Measurements from ENCODE around the gene TRPV4.
"Not testable (repeated sequence)": the region's sequence is repeated elsewhere in the genome, so short reads cannot be mapped to it uniquely, and the experiment has no call there.

TRPV4 gene

DNA sequence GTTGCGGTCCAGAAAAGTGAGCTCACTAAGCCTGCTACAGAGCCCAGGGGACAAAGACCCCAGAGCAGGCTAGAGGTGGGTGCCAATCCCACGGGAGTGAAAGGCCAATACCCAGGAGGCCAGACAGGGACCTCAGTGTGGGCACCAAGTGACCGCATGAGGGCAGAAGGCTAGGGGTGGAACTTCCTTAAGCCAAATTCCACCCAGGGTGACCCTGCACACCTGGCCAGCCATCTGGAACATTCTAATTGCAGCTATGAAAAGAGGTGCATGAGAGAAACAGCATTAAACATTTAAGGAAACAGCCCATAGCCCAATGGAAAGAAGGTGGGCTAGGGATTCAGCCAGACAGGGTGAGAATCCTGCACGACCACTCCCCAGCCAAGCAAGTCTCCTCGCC lies 27.8 kb upstream of the TRPV4 start:
- DNase-seq (ENCODE audit: low read depth), result no peak

GRCh38 chr12:109858764-109859163 lies 25.6 kb upstream of the TRPV4 start:
- no peak for DNase-seq (ENCODE audit: low read depth)

DNA sequence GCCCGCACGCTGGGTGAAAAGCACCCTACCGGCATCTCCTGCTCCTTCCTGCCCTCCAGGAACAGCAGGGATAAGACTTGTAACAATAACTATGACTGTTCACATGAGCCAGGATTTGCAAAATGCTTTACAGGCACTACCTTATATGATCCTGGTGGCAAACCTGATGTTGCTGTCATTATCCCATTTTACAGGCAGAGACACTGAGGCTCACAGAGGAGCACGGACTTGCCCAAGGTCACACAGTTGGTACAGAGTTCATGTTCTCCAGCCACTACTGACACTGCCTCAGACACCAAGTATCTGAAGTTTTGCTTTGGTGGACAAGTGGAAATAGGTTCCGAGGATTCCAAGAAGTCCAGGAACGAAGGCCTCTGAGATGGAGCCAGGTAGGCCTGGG lies 24.5 kb upstream of the TRPV4 start:
- no peak for DNase-seq (ENCODE audit: low read depth)

- DNase-seq (ENCODE audit: low read depth), result no peak
These were observed 22.2 kb upstream of the TRPV4 start for GRCh38 chr12:109855377-109855776.

DNA sequence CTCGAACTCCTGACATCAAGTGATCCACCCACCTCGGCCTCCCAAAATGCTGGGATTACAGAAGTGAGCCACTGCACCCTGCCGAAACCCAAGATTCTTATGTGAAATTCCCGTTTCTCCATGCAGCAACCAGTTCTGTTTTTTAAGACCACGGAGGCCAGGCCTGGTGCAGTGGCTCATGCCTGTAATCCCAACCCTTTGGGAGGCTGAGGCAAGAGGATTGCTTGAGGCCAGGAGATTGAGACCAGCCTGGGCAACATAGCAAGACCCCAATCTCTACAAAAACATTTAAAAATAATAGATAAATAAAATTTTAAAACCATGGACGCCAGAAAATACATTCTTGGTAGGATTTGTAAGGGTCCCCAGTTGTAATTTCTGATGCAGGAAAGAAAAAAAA lies 17.3 kb upstream of the TRPV4 start:
- not testable (repeated sequence) for DNase-seq (ENCODE audit: low read depth)

GRCh38 chr12:109847142-109847735 lies 14.0 kb upstream of the TRPV4 start:
- DNase-seq (ENCODE audit: low read depth), result no peak

DNA sequence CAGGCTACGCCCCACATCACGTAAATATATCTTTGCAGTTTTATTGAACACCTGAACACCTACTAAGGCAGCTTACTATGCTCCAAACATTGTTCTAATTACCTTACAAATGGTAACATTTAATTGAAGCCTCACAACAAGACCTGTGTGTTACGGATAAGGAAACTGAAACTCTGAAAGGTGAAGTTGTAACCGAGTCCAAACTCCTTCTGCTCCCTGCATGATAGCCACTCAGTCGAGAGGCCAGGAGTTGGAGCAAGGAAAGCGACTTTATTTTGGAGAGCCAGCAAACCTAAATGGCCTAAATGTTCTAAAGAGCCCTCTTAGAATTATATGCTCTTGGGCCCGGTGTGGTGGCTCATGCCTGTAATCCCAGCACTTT lies 12.6 kb upstream of the TRPV4 start:
- DNase-seq (ENCODE audit: low read depth), result no peak

DNA sequence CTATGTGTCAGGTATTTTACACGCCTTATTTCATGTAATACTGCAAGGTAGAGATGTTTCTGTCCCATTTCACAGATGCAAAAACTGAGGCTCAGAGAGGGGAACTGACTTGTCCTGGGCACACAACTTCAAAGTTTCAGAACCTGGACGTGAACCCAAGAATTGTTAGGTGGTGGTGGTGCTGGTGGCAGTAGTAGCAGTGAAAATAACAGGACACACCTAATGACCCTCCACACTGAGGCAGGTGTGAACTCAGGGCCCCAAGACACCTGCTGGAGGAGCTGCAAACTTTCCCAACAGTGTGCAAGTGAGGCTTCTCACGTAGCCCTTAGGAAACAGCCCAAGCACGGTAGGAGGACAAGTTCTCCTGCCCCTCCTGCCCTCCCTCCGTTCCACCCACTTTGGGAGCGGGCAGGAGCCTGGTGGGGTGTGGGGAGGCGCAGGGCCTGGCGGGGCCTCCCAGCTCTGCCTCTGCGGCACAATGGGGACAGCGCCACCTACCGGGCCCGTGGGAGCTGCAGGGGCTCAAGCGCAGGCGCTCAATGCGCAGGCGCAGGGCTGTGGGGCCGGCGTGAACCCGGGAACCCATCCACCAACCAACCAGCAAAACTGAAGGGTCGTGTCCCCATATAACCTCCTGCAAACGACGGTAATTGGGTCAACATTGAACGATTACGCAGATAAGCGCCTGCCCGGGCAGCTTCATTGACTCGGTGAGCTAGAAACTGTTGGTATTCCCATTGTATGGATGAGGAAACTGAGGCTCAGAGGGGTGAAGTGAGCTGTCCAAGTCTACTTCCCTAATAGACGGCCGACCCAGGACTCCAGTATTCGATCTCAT lies 12.0 kb upstream of the TRPV4 start:
- peak; percentile 81 for DNase-seq (ENCODE audit: low read depth)

DNA sequence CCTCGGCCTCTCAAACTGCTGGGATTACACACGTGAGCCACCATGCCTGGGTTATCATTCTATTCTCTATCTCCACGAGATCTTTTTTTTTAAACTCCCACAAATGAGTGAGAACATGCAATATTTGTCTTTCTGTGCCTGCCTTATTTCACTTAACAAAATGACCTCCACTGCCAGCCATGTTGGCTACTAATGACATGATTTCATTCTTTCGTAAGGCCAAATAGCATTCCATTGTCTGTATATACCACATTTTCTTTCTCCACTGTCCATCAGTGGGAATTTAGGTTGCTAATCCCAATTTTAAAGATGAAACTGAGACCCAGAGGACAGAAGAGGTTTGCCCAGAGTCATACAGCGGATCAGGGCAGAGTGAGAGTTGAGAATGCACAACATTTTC lies 10.9 kb upstream of the TRPV4 start:
- DNase-seq (ENCODE audit: low read depth), result no peak

DNA sequence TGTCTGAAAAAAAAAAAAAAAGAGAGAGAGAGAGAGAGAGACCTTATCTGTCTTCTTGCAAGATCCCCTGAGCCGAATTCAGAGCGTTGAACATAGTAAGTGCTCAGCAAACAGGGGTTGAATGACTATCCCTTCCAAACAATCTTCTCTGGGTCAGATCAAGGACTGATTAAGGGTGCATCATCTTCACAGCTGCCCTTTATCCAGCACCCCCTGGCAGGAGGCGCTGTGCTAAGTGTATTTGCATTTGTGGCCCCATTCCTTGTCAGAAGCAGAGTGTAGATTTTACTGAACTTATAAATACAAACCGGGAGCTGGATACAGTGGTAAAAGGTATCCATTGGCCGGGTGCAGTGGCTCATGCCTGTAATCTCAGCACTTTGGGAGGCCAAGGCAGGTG lies 8.8 kb upstream of the TRPV4 start:
- no peak for DNase-seq (ENCODE audit: low read depth)

DNA sequence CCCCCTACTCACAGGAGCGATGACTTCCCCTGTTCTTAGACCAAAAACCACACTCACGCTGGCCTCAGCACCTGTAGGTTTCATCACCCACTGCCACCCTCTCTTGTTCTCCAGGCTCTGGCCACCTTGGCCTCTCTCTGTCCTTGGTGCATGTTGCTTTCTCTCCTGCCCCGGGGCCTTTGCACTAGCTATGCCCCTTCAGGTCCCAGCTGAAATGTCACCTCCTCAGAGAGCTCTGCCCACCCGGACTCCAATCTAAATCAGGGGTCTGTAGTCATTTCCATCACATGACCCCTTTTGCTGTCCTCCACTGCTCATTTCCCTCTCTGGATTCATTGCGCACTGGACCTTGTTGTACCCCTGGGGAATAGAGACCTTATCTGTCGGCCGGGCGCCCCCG lies 8.2 kb upstream of the TRPV4 start:
- DNase-seq (ENCODE audit: low read depth), result no peak

GRCh38 chr12:109840305-109841074 lies 7.3 kb upstream of the TRPV4 start:
- no peak for DNase-seq (ENCODE audit: low read depth)

GRCh38 chr12:109839444-109839843 lies 6.2 kb upstream of the TRPV4 start:
- no peak for DNase-seq (ENCODE audit: low read depth)

DNA sequence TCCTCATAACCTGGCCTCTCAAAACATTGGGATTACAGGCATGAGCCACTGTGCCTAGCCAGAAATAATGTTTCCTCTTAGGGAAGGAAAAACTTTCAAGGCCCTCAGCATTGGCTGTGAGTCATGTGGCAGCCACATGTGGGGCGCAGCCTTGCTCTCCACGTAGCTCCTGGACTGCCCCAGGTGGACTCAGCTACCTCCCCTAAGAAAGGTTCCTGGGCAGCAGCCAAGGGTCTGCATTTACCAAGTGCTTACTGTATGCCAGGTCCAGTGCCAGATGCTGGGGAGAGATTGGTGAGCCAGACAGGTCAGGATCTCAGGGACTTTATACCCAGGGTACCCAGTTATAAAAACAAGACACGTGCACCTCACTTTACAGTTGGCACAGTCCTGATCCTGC lies 3.7 kb upstream of the TRPV4 start:
- DNase-seq (ENCODE audit: low read depth), result no peak

GRCh38 chr12:109835827-109836226 lies 2.6 kb upstream of the TRPV4 start:
- no peak for DNase-seq (ENCODE audit: low read depth)

DNA sequence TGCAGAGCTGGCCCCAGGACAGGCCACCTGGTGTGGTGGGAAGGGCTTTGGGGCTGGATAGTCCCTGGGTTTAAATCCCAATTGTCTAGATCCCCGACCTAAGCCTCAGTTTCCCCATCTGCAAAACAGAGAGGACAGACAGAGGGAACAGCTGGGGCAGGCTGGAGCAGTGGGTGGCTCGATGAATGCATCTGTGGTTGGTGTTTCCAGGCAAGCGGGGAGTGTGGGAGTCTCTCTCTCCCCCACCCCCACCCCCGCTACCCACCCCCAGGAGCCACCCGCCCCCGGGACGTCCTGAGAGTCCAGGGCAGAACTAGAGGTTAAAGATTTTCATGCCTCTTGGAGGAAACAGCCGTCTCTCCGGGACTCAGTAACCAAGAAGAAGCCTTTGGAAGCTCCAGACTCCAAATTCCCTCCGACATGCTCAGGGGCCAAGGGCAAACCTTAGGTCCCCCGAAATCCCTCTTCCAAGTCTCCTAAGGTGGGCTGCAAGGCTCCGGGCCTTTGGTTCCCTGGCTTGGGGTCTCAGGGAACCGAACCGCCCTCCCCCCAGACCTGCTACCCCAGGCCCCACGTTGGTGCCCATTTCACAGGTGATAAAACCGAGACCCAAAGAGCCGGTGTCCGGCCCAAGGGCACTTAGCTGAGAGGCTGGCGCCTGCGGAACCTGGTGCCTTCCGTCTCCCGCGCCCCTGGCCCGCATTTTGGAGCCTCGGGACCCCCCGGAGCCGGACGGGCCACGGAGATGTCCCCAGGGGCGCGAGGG lies 474 bp downstream of the TRPV4 start:
- DNase-seq (ENCODE audit: low read depth), result no peak

DNA sequence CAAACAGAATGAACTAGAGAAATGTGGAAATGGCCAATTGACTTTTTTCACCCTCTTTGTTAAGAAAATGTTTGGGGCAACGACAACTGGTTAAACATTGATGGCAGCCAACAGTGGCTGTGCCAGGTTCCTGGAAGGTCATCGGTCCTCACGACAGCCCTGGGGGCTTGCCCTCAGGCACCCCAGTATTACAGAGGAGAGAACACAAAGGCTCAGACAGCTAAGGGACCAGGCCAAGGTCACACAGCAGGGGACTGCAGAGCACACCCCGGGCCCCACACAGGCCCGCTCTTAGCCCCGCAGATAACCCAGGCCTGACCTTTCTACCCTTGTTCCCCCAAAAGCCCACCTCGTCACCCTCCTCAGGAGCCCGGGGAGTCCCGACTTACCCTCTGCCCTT lies 1.3 kb downstream of the TRPV4 start:
- no peak for DNase-seq (ENCODE audit: low read depth)

- no peak for DNase-seq (ENCODE audit: low read depth)
These were observed 1.8 kb downstream of the TRPV4 start for GRCh38 chr12:109831365-109831764.

DNA sequence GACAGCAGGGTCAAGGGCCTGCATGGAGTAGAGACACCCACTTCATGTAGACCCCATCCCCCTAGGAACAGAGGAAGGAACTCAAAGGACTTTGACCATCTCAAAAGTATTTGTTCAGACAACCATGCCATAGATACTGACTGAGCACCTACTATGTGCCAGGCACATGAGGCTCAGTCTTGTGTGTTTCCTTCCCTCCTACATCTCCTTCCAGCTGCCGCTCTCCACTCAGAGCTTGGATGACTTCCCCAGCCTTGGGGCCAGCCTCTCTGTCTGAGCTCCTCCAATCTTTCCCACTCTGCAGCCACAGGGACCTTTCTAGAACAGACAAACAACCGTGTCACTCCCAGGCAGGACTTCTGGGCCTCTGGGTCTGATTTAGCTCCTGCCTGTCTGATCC lies 2.5 kb downstream of the TRPV4 start:
- no peak for DNase-seq (ENCODE audit: low read depth)

- DNase-seq (ENCODE audit: low read depth), result no peak
These were observed 2.9 kb downstream of the TRPV4 start for GRCh38 chr12:109830267-109830666.

DNA sequence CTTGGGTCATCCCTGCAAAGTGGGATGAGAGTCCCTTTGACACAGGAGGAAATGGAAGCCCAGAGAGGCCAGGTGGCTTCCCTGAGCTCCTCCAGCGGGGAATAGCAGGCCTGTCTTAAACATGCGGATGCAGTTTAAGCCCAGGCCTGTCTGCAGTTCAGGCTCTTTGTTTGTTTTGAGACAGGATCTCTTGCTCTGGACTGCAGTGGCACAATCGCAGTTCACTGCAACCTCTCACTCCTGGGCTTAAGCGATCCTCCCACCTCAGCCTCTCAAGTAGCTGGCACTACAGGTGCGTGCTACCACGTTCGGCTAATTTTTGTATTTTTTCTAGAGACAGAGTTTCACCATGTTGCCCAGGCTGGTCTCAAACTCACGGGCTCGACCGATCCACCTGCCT lies 3.5 kb downstream of the TRPV4 start:
- DNase-seq (ENCODE audit: low read depth), result no peak

DNA sequence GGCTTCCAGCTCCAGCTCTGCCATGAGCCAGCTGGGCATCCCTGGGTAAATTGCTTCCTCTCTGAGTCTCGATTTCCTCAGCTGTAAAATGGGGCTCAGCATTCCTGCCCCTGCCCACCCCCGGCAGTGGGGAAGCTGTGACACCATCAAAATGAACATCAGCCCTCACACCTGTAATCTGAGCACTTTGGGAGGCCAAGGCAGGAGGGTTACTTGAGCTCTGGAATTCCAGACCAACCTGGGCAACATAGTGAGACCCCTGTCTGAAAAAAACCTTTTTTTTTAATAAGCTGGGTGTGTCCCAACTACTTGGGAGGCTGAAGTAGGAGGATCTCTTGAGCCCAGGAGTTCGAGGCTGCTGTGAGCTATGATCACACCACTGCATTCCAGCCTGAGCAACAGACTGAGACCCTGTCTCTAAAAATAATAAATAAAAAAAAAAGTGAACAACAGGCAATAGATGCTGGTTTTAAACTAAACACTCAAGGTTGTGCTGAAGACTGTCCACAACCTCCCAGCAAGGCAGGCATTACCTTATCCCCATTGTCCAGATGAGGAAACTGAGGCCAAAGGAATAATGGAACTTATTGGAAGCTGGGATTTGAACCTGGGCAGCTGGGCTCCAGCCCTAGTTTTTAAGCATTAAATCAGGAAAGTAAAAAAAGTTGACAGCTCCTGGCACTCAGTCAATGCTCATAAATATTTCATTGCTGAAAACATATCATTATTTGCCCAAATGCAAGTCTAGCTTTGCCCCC lies 4.3 kb downstream of the TRPV4 start:
- DNase-seq (ENCODE audit: low read depth), result no peak

All from activated gamma-delta T cell treated with anti-CD3 and anti-CD28 coated beads, Interleukin-2, amount 50 U/mL, for 16 hours (primary cell).